IgD-negative memory B cell (primary cell): Measurements from ENCODE around the gene PPP1CA. TPM values are rescaled to one million over a fixed set of nuclear protein-coding genes. Genes with fewer than 3 reads are reported as not detected.

Source experiments
- polyA plus RNA-seq: library from polyadenylated mRNA; unstranded; fragments of 300-500 nt; fragmentation: Illumina TruSeq; gene quantifications from one replicate; pipeline ENCODE4 v1.2.3, GENCODE V29; 2021

Gene PPP1CA
- polyA plus RNA-seq, 1 donor from 2014 or later: 546 TPM

Other genes with a start within 250 kb of the PPP1CA start
- gene GRK2, start 135.4 kb downstream of the PPP1CA start, polyA plus RNA-seq: 26.2 TPM
- 17.3 TPM for gene ANKRD13D, start 112.6 kb downstream of the PPP1CA start, polyA plus RNA-seq
- 5.5 TPM for gene SSH3, start 98.3 kb downstream of the PPP1CA start, polyA plus RNA-seq
- gene POLD4, start 48.3 kb downstream of the PPP1CA start, polyA plus RNA-seq: 384 TPM
- 5.1 TPM for gene CLCF1, start 28.3 kb downstream of the PPP1CA start, polyA plus RNA-seq
- 12.0 TPM for gene RAD9A, start 9.9 kb downstream of the PPP1CA start, polyA plus RNA-seq
- gene TBC1D10C, start 2.2 kb upstream of the PPP1CA start, polyA plus RNA-seq: 341 TPM
- 2.4 TPM for gene CARNS1, start 13.8 kb upstream of the PPP1CA start, polyA plus RNA-seq
- 65.1 TPM for gene RPS6KB2, start 26.6 kb upstream of the PPP1CA start, polyA plus RNA-seq
- 1,093 TPM for gene PTPRCAP, start 35.8 kb upstream of the PPP1CA start, polyA plus RNA-seq
- 19.9 TPM for gene CORO1B, start 41.6 kb upstream of the PPP1CA start, polyA plus RNA-seq
- 1.8 TPM for gene GPR152, start 50.9 kb upstream of the PPP1CA start, polyA plus RNA-seq
- 3.9 TPM for gene CABP4, start 53.5 kb upstream of the PPP1CA start, polyA plus RNA-seq
- gene TMEM134, start 67.4 kb upstream of the PPP1CA start, polyA plus RNA-seq: 272 TPM
- gene AIP, start 81.2 kb upstream of the PPP1CA start, polyA plus RNA-seq: 158 TPM
- gene PITPNM1, start 103.5 kb upstream of the PPP1CA start, polyA plus RNA-seq: 40.6 TPM
- gene CDK2AP2, start 106.3 kb upstream of the PPP1CA start, polyA plus RNA-seq: 133 TPM
- not detected for gene CABP2, start 121.6 kb upstream of the PPP1CA start, polyA plus RNA-seq
- gene GSTP1, start 182.0 kb upstream of the PPP1CA start, polyA plus RNA-seq: 214 TPM
- 121 TPM for gene NDUFV1, start 205.1 kb upstream of the PPP1CA start, polyA plus RNA-seq
- gene NUDT8, start 228.1 kb upstream of the PPP1CA start, polyA plus RNA-seq: 2.9 TPM
- not detected for gene TBX10, start 237.9 kb upstream of the PPP1CA start, polyA plus RNA-seq
- 0.63 TPM for gene ACY3, start 248.9 kb upstream of the PPP1CA start, polyA plus RNA-seq